ENCODE measurements around the gene TOMM6.
"Not testable (repeated sequence)": the region's sequence is repeated elsewhere in the genome, so short reads cannot be mapped to it uniquely, and the experiment has no call there.

DNA sequence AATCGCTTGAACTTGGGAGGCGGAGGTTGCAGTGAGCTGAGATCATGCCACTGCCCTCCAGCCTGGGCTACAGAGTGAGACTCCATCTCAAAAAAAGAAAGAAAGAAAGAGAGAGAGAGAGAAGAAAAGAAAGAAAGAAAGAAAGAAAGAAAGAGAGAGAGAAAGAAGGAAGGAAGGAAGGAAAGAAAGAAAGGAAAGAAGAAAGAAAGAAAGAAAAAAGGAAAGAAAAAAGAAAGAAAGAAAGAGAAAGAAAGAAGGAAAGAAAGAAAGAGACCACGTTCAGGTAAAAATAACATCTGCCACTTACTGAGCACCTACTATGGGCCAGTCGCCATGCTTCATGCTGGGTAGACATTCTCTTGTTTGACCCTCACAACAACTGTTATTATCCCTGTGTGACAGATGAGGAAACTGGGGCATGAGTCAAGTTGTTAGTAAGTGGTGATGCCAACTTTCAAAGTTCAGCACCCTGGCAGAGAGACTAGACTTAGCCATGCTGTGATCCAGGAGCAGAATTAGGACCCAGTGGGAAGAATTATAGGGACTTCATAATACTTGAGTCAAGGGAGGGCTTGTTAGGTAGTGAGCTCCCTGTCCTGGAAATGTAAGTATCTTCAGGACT is 21.3 kb upstream of the TOMM6 start:
- not testable (repeated sequence) for TF ChIP-seq POLR2A (IDR thresholded peaks at IDR 0.05)
- TF ChIP-seq, protein P1, sequence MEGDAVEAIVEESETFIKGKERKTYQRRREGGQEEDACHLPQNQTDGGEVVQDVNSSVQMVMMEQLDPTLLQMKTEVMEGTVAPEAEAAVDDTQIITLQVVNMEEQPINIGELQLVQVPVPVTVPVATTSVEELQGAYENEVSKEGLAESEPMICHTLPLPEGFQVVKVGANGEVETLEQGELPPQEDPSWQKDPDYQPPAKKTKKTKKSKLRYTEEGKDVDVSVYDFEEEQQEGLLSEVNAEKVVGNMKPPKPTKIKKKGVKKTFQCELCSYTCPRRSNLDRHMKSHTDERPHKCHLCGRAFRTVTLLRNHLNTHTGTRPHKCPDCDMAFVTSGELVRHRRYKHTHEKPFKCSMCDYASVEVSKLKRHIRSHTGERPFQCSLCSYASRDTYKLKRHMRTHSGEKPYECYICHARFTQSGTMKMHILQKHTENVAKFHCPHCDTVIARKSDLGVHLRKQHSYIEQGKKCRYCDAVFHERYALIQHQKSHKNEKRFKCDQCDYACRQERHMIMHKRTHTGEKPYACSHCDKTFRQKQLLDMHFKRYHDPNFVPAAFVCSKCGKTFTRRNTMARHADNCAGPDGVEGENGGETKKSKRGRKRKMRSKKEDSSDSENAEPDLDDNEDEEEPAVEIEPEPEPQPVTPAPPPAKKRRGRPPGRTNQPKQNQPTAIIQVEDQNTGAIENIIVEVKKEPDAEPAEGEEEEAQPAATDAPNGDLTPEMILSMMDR (IDR thresholded peaks at IDR 0.05), result not testable (repeated sequence)

Data from esophagus squamous epithelium (tissue), 4 donors.